ENCODE results near the gene PODXL. TPM values are rescaled to one million over a fixed set of nuclear protein-coding genes. Genes with fewer than 3 reads are reported as not detected.

Gene PODXL
- polyA plus RNA-seq, 1 donor from 2014 or later: 4.5 TPM

GRCh38 chr7:131493581-131493980 lies 62.8 kb downstream of the PODXL start:
- no peak overlapping the region for H3K9ac ChIP-seq (ENCODE audit: low read length)
- TF ChIP-seq EP300 (conservative IDR thresholded peaks at IDR 0.05; ENCODE audit: poor library complexity, severe bottlenecking): no peak
- H3K4me2 ChIP-seq (ENCODE audit: low read length): no peak overlapping the region
- no peaks in the 10 kb centered on the region for H3K27me3 ChIP-seq (ENCODE audit: insufficient read depth, low read depth, low read length)
- H4K20me1 ChIP-seq (ENCODE audit: insufficient read depth): no peaks in the 10 kb centered on the region
- no peaks in the 10 kb centered on the region for H3K36me3 ChIP-seq (ENCODE audit: insufficient read depth, low read length)
- no peak overlapping the region for H2AFZ ChIP-seq (ENCODE audit: low read depth, low read length)
- H3K9me2 ChIP-seq (ENCODE audit: insufficient read depth, low read length): no peaks in the 10 kb centered on the region
- H3K27ac ChIP-seq (ENCODE audit: low read length): no peak overlapping the region
- no peak overlapping the region for H3K4me3 ChIP-seq (ENCODE audit: low read length)
- no peaks in the 10 kb centered on the region for H3K79me2 ChIP-seq (replicated peaks; ENCODE audit: insufficient read depth, low read length)
- no peaks in the 10 kb centered on the region for H3F3A ChIP-seq (ENCODE audit: insufficient read depth, low read length, poor library complexity, severe bottlenecking)
- no peaks in the 10 kb centered on the region for H3K9me3 ChIP-seq (ENCODE audit: low read length)

DNA sequence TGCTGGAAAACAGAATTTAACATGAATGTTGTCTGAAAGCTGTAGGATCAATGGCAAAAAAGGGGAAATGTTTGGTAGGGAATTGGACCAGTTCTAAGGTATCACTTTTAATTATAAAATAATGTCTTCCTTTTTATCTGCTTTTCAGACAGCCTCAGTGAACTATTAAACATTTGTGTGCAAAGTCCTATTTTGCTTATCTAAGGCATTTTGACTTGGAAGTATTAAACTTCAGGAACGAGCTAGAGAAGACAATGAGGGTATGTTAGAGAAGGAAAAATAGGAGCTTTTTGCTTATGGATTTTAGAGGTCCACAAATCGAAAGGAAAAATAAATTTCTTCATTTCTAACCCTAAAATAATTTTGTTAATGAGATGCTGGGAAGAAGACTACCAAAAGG lies 63.3 kb downstream of the PODXL start:
- no peaks in the 10 kb centered on the region for H4K20me1 ChIP-seq (ENCODE audit: insufficient read depth)
- no peaks in the 10 kb centered on the region for H3K27me3 ChIP-seq (ENCODE audit: insufficient read depth, low read depth, low read length)
- H3K9me3 ChIP-seq (ENCODE audit: low read length): no peaks in the 10 kb centered on the region
- H3K9me2 ChIP-seq (ENCODE audit: insufficient read depth, low read length): no peaks in the 10 kb centered on the region
- H3K36me3 ChIP-seq (ENCODE audit: insufficient read depth, low read length): no peaks in the 10 kb centered on the region
- no peak overlapping the region for H3K4me2 ChIP-seq (ENCODE audit: low read length)
- H2AFZ ChIP-seq (ENCODE audit: low read depth, low read length): no peak overlapping the region
- H3K27ac ChIP-seq (ENCODE audit: low read length): no peak overlapping the region
- H3K9ac ChIP-seq (ENCODE audit: low read length): no peak overlapping the region
- no peaks in the 10 kb centered on the region for H3K79me2 ChIP-seq (replicated peaks; ENCODE audit: insufficient read depth, low read length)
- no peak overlapping the region for H3K4me3 ChIP-seq (ENCODE audit: low read length)
- H3F3A ChIP-seq (ENCODE audit: insufficient read depth, low read length, poor library complexity, severe bottlenecking): no peaks in the 10 kb centered on the region
- no peak for TF ChIP-seq EZH2 (IDR thresholded peaks at IDR 0.05; ENCODE audit: borderline replicate concordance, insufficient read depth, low read length, poor library complexity, severe bottlenecking)
- TF ChIP-seq, protein P1, sequence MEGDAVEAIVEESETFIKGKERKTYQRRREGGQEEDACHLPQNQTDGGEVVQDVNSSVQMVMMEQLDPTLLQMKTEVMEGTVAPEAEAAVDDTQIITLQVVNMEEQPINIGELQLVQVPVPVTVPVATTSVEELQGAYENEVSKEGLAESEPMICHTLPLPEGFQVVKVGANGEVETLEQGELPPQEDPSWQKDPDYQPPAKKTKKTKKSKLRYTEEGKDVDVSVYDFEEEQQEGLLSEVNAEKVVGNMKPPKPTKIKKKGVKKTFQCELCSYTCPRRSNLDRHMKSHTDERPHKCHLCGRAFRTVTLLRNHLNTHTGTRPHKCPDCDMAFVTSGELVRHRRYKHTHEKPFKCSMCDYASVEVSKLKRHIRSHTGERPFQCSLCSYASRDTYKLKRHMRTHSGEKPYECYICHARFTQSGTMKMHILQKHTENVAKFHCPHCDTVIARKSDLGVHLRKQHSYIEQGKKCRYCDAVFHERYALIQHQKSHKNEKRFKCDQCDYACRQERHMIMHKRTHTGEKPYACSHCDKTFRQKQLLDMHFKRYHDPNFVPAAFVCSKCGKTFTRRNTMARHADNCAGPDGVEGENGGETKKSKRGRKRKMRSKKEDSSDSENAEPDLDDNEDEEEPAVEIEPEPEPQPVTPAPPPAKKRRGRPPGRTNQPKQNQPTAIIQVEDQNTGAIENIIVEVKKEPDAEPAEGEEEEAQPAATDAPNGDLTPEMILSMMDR (IDR thresholded peaks at IDR 0.05; ENCODE audit: poor library complexity, severe bottlenecking): no peak
- no peak for TF ChIP-seq POLR2AphosphoS5 (IDR thresholded peaks at IDR 0.05)
- no peak for TF ChIP-seq REST (IDR thresholded peaks at IDR 0.05; ENCODE audit: borderline replicate concordance)
- no peak for TF ChIP-seq TAF1 (IDR thresholded peaks at IDR 0.05; ENCODE audit: low read depth)
- no peak for TF ChIP-seq RAD21 (conservative IDR thresholded peaks at IDR 0.05)
- no peak for TF ChIP-seq MXI1 (conservative IDR thresholded peaks at IDR 0.05; ENCODE audit: poor library complexity, severe bottlenecking)
- TF ChIP-seq EP300 (conservative IDR thresholded peaks at IDR 0.05; ENCODE audit: poor library complexity, severe bottlenecking): no peak
- TF ChIP-seq SMC3 (conservative IDR thresholded peaks at IDR 0.05; ENCODE audit: poor library complexity): no peak

- Histone ChIP-seq H3K4me3 (ENCODE audit: low read length) (no peak overlapping the region), H3F3A (ENCODE audit: insufficient read depth, low read length, poor library complexity, severe bottlenecking) (no peaks in the 10 kb centered on the region), H2AFZ (ENCODE audit: low read depth, low read length) (no peak overlapping the region), H3K79me2 (replicated peaks; ENCODE audit: insufficient read depth, low read length) (no peaks in the 10 kb centered on the region), H3K9me2 (ENCODE audit: insufficient read depth, low read length) (no peaks in the 10 kb centered on the region), H4K20me1 (ENCODE audit: insufficient read depth) (no peaks in the 10 kb centered on the region), H3K27me3 (ENCODE audit: insufficient read depth, low read depth, low read length) (no peaks in the 10 kb centered on the region), H3K36me3 (ENCODE audit: insufficient read depth, low read length) (no peaks in the 10 kb centered on the region), H3K9me3 (ENCODE audit: low read length) (no peaks in the 10 kb centered on the region), H3K27ac (ENCODE audit: low read length) (no peak overlapping the region), H3K4me2 (ENCODE audit: low read length) (no peak overlapping the region), H3K9ac (ENCODE audit: low read length) (no peak overlapping the region)
- peak; percentile 86 for TF ChIP-seq POLR2AphosphoS5 (IDR thresholded peaks at IDR 0.05)
- TF ChIP-seq EP300 (conservative IDR thresholded peaks at IDR 0.05; ENCODE audit: poor library complexity, severe bottlenecking): peak; percentile 83
- TF ChIP-seq RAD21 (conservative IDR thresholded peaks at IDR 0.05): no peak
- TF ChIP-seq REST (IDR thresholded peaks at IDR 0.05; ENCODE audit: borderline replicate concordance): peak; percentile 69
These were observed 66.5 kb downstream of the PODXL start for GRCh38 chr7:131489881-131490280.

Data from neural cell (in vitro differentiated cells).